ENCODE measurements around the gene PSMA2. TPM values are rescaled to one million over a fixed set of nuclear protein-coding genes. Genes with fewer than 3 reads are reported as not detected.
"Not testable (repeated sequence)": the region's sequence is repeated elsewhere in the genome, so short reads cannot be mapped to it uniquely, and the experiment has no call there.

The PSMA2 gene
- total RNA-seq, 1 donor from 2014 or later = 187 TPM

GRCh38 chr7:42913591-42913990 lies 18.4 kb downstream of the PSMA2 start:
- DNase-seq (ENCODE audit: low spot score) = no peak
- Mint-ChIP-seq H3K27ac (peak overlapping the region; percentile 85), H3K4me1 (ENCODE audit: low read depth) (peaks cover 73% of the 10 kb centered on the region), H3K36me3 (ENCODE audit: low read depth) (peaks cover 39% of the 10 kb centered on the region), H3K9me3 (no peaks in the 10 kb centered on the region), H3K27me3 (ENCODE audit: insufficient read depth) (no peaks in the 10 kb centered on the region), H3K4me3 (peak overlapping the region; percentile 58)
- intact Hi-C loops (cut with micrococcal nuclease) = loop anchor here (1.0 to 5.0 kb wide), 2 partner anchors 10 to 1031 kb away; no protein-coding TSS in a partner anchor

DNA sequence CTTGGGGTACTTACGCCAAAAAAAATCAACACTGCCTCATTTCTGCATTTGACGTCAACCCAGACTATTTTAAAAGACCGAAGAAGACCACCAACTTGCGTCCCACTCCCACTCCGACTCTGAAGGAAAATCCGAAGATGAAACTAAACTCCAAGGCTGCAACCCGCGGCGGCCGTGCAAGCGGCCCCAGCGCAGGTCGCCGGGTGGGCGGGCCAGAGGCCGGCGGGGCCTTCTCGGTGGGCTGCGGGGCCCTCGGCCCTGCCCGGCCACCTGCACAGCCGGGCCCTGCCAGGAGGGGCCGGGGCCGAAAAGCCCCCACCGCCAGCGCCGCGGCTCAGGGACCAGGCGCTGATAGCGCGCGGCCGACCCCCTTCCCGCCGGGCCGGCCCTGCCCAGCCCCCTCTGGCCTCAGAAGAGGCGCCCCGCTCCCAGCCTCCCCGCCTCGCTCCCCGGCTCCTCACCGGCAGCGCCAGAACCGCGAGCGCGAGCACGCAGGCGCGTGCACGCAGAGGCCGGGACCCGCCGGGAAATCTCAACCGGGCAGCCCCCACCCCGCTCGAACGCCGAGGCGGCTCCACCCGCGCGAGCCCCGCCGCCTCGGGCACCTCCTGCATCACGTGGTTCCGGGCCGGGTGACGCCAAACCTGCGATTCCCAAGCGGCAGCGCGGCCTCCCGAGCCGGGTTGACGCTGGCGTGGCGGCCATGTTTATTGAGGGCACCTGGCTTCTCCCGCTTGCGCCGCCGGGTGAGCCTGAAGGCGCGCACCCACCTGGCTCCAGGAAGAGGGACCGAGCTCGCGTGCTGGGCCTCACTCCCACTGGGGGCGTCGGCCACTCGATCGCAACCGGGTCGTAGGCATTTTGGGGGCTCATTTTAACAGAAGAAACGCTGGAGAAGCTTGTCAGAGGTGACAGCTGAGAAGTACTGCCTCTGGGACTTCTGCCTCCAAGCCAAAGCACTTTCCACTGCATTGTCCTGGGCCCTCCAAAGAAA lies 20.2 kb downstream of the PSMA2 start, which contains the start of gene C7orf25:
C7orf25 (minus strand) TSS at position 617 of the 994 bp plus-strand sequence. CDS start 1,170 bp downstream, outside the sequence.
- H3K27ac Mint-ChIP-seq = peak within 1 kb of the TSS; percentile 80
- H3K4me1 Mint-ChIP-seq (ENCODE audit: low read depth) = peaks cover 86% of the 10 kb centered on the region
- H3K4me3 Mint-ChIP-seq = peak within 1 kb of the TSS; percentile 90
- H3K9me3 Mint-ChIP-seq = no peaks in the 10 kb centered on the region
- H3K27me3 Mint-ChIP-seq (ENCODE audit: insufficient read depth) = no peaks in the 10 kb centered on the region
- intact Hi-C loops (cut with micrococcal nuclease) = loop anchor here (1.0 to 5.0 kb wide), 3 partner anchors 21 to 1029 kb away; partner anchors contain the start of genes MRPL32 and PSMA2
- peak; percentile 93 for DNase-seq (ENCODE audit: low spot score)
- peaks cover 32% of the 10 kb centered on the region for H3K36me3 Mint-ChIP-seq (ENCODE audit: low read depth)

DNA sequence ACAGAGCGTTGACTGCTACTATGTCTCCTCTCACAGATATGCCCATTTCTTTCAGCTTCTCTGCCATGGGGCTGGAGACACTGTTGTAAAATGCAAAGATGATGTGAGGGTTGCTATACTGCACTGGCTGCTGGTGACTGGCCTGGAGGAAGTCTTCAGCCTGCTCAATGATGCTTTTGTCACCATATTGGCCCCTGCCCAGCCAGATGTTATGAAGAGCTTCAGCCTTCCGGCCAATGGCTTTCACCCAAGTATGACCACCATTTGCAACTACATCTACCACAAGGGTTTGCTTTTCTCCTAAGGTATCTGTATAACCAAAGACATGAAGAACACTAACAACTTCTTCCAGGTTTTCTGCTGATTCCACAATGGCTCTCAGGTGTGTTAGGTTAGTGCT lies 21.7 kb downstream of the PSMA2 start:
- peaks cover 24% of the 10 kb centered on the region for H3K36me3 Mint-ChIP-seq (ENCODE audit: low read depth)
- H3K27me3 Mint-ChIP-seq (ENCODE audit: insufficient read depth) = no peaks in the 10 kb centered on the region
- peak overlapping the region; percentile 90 for H3K4me3 Mint-ChIP-seq
- intact Hi-C loops (cut with micrococcal nuclease) = loop anchor here (5.0 kb wide), 1 partner anchor 1028 kb away; no protein-coding TSS in a partner anchor
- H3K9me3 Mint-ChIP-seq = no peaks in the 10 kb centered on the region
- no peak for DNase-seq (ENCODE audit: low spot score)
- H3K27ac Mint-ChIP-seq = no peak overlapping the region
- H3K4me1 Mint-ChIP-seq (ENCODE audit: low read depth) = peaks cover 75% of the 10 kb centered on the region

GRCh38 chr7:42907316-42907715 lies 24.7 kb downstream of the PSMA2 start:
- DNase-seq (ENCODE audit: low spot score) = no peak
- Mint-ChIP-seq H3K36me3 (ENCODE audit: low read depth) (peaks cover 9% of the 10 kb centered on the region), H3K9me3 (no peaks in the 10 kb centered on the region), H3K27me3 (ENCODE audit: insufficient read depth) (peaks cover 2% of the 10 kb centered on the region), H3K4me3 (no peak overlapping the region), H3K4me1 (ENCODE audit: low read depth) (peaks cover 45% of the 10 kb centered on the region), H3K27ac (no peak overlapping the region)
- intact Hi-C loops (cut with micrococcal nuclease) = no loop called here

- Mint-ChIP-seq H3K4me3 (no peak overlapping the region), H3K4me1 (ENCODE audit: low read depth) (peaks cover 39% of the 10 kb centered on the region), H3K36me3 (ENCODE audit: low read depth) (peaks cover 8% of the 10 kb centered on the region), H3K27ac (no peak overlapping the region), H3K27me3 (ENCODE audit: insufficient read depth) (peaks cover 2% of the 10 kb centered on the region), H3K9me3 (no peaks in the 10 kb centered on the region)
- intact Hi-C loops (cut with micrococcal nuclease) = no loop called here
- no peak for DNase-seq (ENCODE audit: low spot score)
These were observed 25.8 kb downstream of the PSMA2 start for GRCh38 chr7:42906181-42906580.

GRCh38 chr7:42902331-42902730 lies 29.6 kb downstream of the PSMA2 start:
- no peaks in the 10 kb centered on the region for H3K36me3 Mint-ChIP-seq (ENCODE audit: low read depth)
- DNase-seq (ENCODE audit: low spot score) = no peak
- intact Hi-C loops (cut with micrococcal nuclease) = no loop called here
- H3K4me3 Mint-ChIP-seq = no peak overlapping the region
- peaks cover under 1% of the 10 kb centered on the region for H3K4me1 Mint-ChIP-seq (ENCODE audit: low read depth)
- no peaks in the 10 kb centered on the region for H3K9me3 Mint-ChIP-seq
- H3K27ac Mint-ChIP-seq = no peak overlapping the region
- peaks cover 9% of the 10 kb centered on the region for H3K27me3 Mint-ChIP-seq (ENCODE audit: insufficient read depth)

DNA sequence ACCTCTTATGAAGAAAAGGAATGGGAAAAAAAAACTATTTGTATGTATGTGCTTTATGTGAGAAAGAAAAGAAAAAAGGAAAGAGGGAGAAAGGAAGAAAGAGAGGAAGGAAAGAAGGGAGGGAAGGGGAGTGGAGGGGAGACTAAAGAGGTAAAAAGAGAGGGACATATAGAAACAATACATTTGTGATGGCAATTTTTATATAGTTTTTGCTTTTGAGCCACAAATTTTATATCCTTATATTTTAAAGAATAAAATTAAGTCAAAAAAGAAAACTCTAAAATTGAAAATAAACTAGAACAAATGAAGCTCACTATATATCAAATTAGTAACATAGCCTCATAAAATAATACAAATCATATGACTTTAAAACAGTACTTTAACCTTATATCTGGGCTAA lies 31.1 kb downstream of the PSMA2 start:
- H3K36me3 Mint-ChIP-seq (ENCODE audit: low read depth) = no peaks in the 10 kb centered on the region
- H3K27ac Mint-ChIP-seq = no peak overlapping the region
- no peaks in the 10 kb centered on the region for H3K4me1 Mint-ChIP-seq (ENCODE audit: low read depth)
- intact Hi-C loops (cut with micrococcal nuclease) = no loop called here
- no peaks in the 10 kb centered on the region for H3K9me3 Mint-ChIP-seq
- H3K27me3 Mint-ChIP-seq (ENCODE audit: insufficient read depth) = peaks cover 9% of the 10 kb centered on the region
- H3K4me3 Mint-ChIP-seq = no peak overlapping the region
- no peak for DNase-seq (ENCODE audit: low spot score)

DNA sequence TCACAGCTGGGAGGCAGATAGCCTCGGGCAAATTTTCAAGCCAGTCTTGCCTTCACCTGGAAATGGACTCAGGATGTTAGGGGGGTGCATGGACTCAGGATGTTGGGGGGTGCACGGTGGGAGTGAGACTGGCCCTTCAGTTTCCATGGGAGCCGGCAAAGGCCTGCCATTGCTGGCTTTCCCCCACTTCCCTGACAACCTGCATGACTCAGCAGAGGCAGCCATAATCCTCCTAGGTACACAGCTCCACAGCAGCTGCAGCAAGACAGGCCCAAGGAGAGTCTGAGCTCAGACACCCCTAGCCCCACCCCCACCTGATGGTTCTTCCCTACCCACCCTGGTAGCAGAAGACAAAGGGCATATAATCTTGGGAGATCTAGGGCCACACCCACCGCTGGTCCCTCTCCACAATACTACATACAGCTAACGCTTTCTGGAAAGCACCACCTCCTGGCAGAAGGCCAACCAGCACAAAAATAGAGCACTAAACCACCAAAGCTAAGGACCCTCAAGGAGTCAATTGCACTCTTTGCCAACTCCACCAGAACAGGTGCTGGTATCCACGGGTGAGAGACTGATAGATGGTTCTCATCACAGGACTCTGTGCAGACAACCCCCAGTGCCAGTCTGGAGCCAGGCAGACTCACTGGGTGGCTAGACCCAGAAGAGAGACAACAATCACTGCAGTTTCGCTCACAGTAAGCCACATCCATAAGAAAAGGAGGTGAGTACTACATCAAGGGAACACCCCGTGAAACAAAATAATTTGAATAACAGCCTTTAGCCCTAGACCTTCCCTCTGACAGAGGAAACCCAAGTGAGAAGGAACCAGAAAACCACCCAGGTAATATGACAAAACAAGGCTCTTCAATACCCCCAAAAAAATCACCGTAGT lies 38.4 kb downstream of the PSMA2 start:
- H3K9me3 Mint-ChIP-seq = peaks cover 15% of the 10 kb centered on the region
- H3K27me3 Mint-ChIP-seq (ENCODE audit: insufficient read depth) = peaks cover 6% of the 10 kb centered on the region
- H3K36me3 Mint-ChIP-seq (ENCODE audit: low read depth) = no peaks in the 10 kb centered on the region
- DNase-seq (ENCODE audit: low spot score) = no peak
- intact Hi-C loops (cut with micrococcal nuclease) = no loop called here
- H3K4me3 Mint-ChIP-seq = no peak overlapping the region
- H3K4me1 Mint-ChIP-seq (ENCODE audit: low read depth) = peaks cover 8% of the 10 kb centered on the region
- no peak overlapping the region for H3K27ac Mint-ChIP-seq

DNA sequence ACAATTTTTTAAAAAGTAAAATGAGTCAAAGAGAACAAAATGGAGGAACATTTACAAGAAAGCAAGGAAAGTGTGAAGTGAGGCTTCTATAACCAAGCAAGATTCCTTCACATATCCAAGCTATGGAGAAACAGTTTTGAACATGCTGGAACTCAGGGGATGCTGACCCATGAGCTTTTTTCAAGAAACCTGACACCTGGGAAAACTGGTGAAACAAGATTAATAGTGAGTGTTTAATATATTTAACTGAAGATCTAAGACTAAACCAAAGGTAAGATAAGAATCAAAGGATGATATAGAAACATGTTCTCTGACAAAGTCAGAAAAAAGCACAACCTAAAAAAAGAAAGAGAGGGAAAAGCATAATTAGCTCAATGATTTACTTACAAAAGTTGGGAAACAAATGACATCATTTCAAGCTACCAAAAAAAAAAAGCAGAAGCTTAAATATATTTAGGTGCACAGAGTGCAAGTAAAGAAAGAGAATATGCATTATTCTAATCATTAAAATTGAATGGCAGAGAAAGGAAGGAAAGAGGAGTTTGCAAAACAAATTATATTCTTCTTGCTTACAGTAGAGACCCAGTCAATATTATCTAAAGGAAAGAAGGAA lies 45.0 kb downstream of the PSMA2 start:
- intact Hi-C loops (cut with micrococcal nuclease) = loop anchor here (2.0 to 5.0 kb wide), 3 partner anchors 872 to 944 kb away; no protein-coding TSS in a partner anchor
- no peak for DNase-seq (ENCODE audit: low spot score)
- H3K36me3 Mint-ChIP-seq (ENCODE audit: low read depth) = no peaks in the 10 kb centered on the region
- H3K9me3 Mint-ChIP-seq = no peaks in the 10 kb centered on the region
- H3K27me3 Mint-ChIP-seq (ENCODE audit: insufficient read depth) = peaks cover 5% of the 10 kb centered on the region
- peak overlapping the region; percentile 81 for H3K4me3 Mint-ChIP-seq
- peaks cover 25% of the 10 kb centered on the region for H3K4me1 Mint-ChIP-seq (ENCODE audit: low read depth)
- H3K27ac Mint-ChIP-seq = no peak overlapping the region

- Mint-ChIP-seq H3K27ac (no peak overlapping the region), H3K4me1 (ENCODE audit: low read depth) (peaks cover 25% of the 10 kb centered on the region), H3K27me3 (ENCODE audit: insufficient read depth) (peaks cover 7% of the 10 kb centered on the region), H3K9me3 (no peaks in the 10 kb centered on the region), H3K4me3 (no peak overlapping the region), H3K36me3 (ENCODE audit: low read depth) (no peaks in the 10 kb centered on the region)
- intact Hi-C loops (cut with micrococcal nuclease) = loop anchor here (2.0 to 5.0 kb wide), 3 partner anchors 871 to 943 kb away; no protein-coding TSS in a partner anchor
- no peak for DNase-seq (ENCODE audit: low spot score)
These were observed 45.8 kb downstream of the PSMA2 start for GRCh38 chr7:42886129-42886528.

- H3K9me3 Mint-ChIP-seq; DNase-seq (ENCODE audit: low spot score); H3K27ac Mint-ChIP-seq; H3K27me3 Mint-ChIP-seq (ENCODE audit: insufficient read depth); H3K4me3 Mint-ChIP-seq; H3K36me3 Mint-ChIP-seq (ENCODE audit: low read depth): not testable (repeated sequence)
- intact Hi-C loops (cut with micrococcal nuclease) = loop anchor here (5.0 kb wide), 1 partner anchor 908 kb away; no protein-coding TSS in a partner anchor
- H3K4me1 Mint-ChIP-seq (ENCODE audit: low read depth) = peaks cover 25% of the 10 kb centered on the region
These were observed 46.8 kb downstream of the PSMA2 start for GRCh38 chr7:42885183-42885582.

- Mint-ChIP-seq H3K36me3 (ENCODE audit: low read depth) (no peaks in the 10 kb centered on the region), H3K27ac (no peak overlapping the region), H3K27me3 (ENCODE audit: insufficient read depth) (peaks cover 7% of the 10 kb centered on the region), H3K4me1 (ENCODE audit: low read depth) (peaks cover 20% of the 10 kb centered on the region), H3K4me3 (no peak overlapping the region), H3K9me3 (no peaks in the 10 kb centered on the region)
- intact Hi-C loops (cut with micrococcal nuclease) = no loop called here
- no peak for DNase-seq (ENCODE audit: low spot score)
These were observed 48.0 kb downstream of the PSMA2 start for GRCh38 chr7:42883950-42884349.
